Measurements from ENCODE around the gene SMO. TPM values are rescaled to one million over a fixed set of nuclear protein-coding genes. Genes with fewer than 3 reads are reported as not detected.
A peak's percentile ranks its signal among the peaks of the same experiment; 100 is the strongest.

SMO gene
- total RNA-seq, 1 experiment from 2014 or later, result 12.8 TPM

- no peak for DNase-seq (ENCODE audit: low read depth, low spot score)
Observed at GRCh38 chr7:129189661-129190310, 1.4 kb downstream of the SMO start.

GRCh38 chr7:129191272-129191671 lies 2.8 kb downstream of the SMO start:
- CTCF ChIA-PET, result no interaction called here
- Histone ChIP-seq H3K9me2 (ENCODE audit: insufficient read depth) (no peaks in the 10 kb centered on the region), H3K36me3 (ENCODE audit: control insufficient read depth in 1 of 2, insufficient read depth in 2 of 2, low read length in 2 of 2) (no peaks in the 10 kb centered on the region), H3K9ac (ENCODE audit: low read length) (no peak overlapping the region), H3K4me1 (ENCODE audit: control insufficient read depth in 1 of 2, insufficient read depth in 2 of 2, low read length in 2 of 2) (peaks cover 0 to 12% of the 10 kb centered on the region in 2 experiments; a peak in 1 of 4 replicates), H3K27me3 (ENCODE audit: insufficient read depth, low read length) (no peaks in the 10 kb centered on the region), H3K4me3 (replicated peaks in 1 of 2; ENCODE audit: low read depth in 1 of 2, low read length in 2 of 2) (no peak overlapping the region), H3K79me2 (ENCODE audit: insufficient read depth, low read length) (no peaks in the 10 kb centered on the region), H4K20me1 (ENCODE audit: insufficient read depth) (no peaks in the 10 kb centered on the region), H3K9me3 (ENCODE audit: control insufficient read depth in 1 of 2, insufficient read depth in 1 of 2, low read depth in 1 of 2, low read length in 2 of 2) (no peaks in the 10 kb centered on the region), H3K27ac (ENCODE audit: low read depth, low read length) (no peak overlapping the region), H2AFZ (ENCODE audit: low read depth, low read length, poor library complexity, severe bottlenecking) (no peak overlapping the region), H3K4me2 (ENCODE audit: low read length) (no peak overlapping the region)
- DNase-seq (ENCODE audit: low read depth, low spot score), result no peak
- intact Hi-C loops (cut with micrococcal nuclease), result no loop called here
- BruUV-seq (replicated peaks), result no TSS peak
- POLR2A ChIA-PET, result no interaction called here
- ATAC-seq, result no peak
- RAD21 ChIA-PET (ENCODE audit: low non-redundant PET in 1 of 2, low total read pairs in 2 of 2, uncharacterized antibody in 2 of 2, unreplicated experiment in 2 of 2), result no interaction called here
- TF ChIP-seq FOSL1 (IDR thresholded peaks at IDR 0.05; ENCODE audit: low read depth), result no peak
- no peak for TF ChIP-seq TCF7L2 (IDR thresholded peaks at IDR 0.05; ENCODE audit: borderline replicate concordance, extremely low read depth, insufficient read depth, insufficient read length)
- TF ChIP-seq CBX3 (IDR thresholded peaks at IDR 0.05; ENCODE audit: low read depth), result no peak
- TF ChIP-seq EGR1 (IDR thresholded peaks at IDR 0.05; ENCODE audit: low read depth), result no peak
- TF ChIP-seq ZBTB33 (IDR thresholded peaks at IDR 0.05; ENCODE audit: extremely low read depth, insufficient replicate concordance, low read length), result no peak
- no peak for TF ChIP-seq CTCF (IDR thresholded peaks at IDR 0.05 in 2 of 3, conservative IDR thresholded peaks at IDR 0.05 in 1 of 3; ENCODE audit: borderline replicate concordance in 1 of 3, insufficient read depth in 1 of 3, low read depth in 2 of 3, low read length in 2 of 3)
- no peak for TF ChIP-seq SIN3A (IDR thresholded peaks at IDR 0.05; ENCODE audit: low read depth)
- TF ChIP-seq ZNF274 (IDR thresholded peaks at IDR 0.05; ENCODE audit: low read depth, low read length), result no peak
- no peak for TF ChIP-seq POLR2AphosphoS5 (IDR thresholded peaks at IDR 0.05; ENCODE audit: low read depth, low read length)
- no peak for TF ChIP-seq ZFX (IDR thresholded peaks at IDR 0.05)
- TF ChIP-seq SP1 (IDR thresholded peaks at IDR 0.05; ENCODE audit: low read depth), result no peak
- no peak for TF ChIP-seq CEBPB (IDR thresholded peaks at IDR 0.05; ENCODE audit: low read depth)
- TF ChIP-seq YY1 (IDR thresholded peaks at IDR 0.05; ENCODE audit: extremely low read depth, insufficient replicate concordance, low read depth, low read length), result no peak
- no peak for TF ChIP-seq MAX (IDR thresholded peaks at IDR 0.05)
- no peak for TF ChIP-seq ATF3 (IDR thresholded peaks at IDR 0.05)

More at GRCh38 chr7:129189661-129190310, 1.4 kb downstream of the SMO start:
- ChIA-PET RAD21 (ENCODE audit: low non-redundant PET in 1 of 2, low total read pairs in 2 of 2, uncharacterized antibody in 2 of 2, unreplicated experiment in 2 of 2) (no interaction called here), POLR2A (no interaction called here), CTCF (no interaction called here)
- H4K20me1 ChIP-seq (ENCODE audit: insufficient read depth), result no peaks in the 10 kb centered on the region
- no peak for ATAC-seq
- TF ChIP-seq SRF (IDR thresholded peaks at IDR 0.05; ENCODE audit: low read depth), result no peak
- TF ChIP-seq SP1 (IDR thresholded peaks at IDR 0.05; ENCODE audit: low read depth), result no peak
- no TSS peak for BruUV-seq (replicated peaks)
- no peaks in the 10 kb centered on the region for H3K27me3 ChIP-seq (ENCODE audit: insufficient read depth, low read length)
- peaks cover 0 to 12% of the 10 kb centered on the region in 2 experiments; a peak in 1 of 4 replicates for H3K4me1 ChIP-seq (ENCODE audit: control insufficient read depth in 1 of 2, insufficient read depth in 2 of 2, low read length in 2 of 2)
- H3K9me2 ChIP-seq (ENCODE audit: insufficient read depth), result no peaks in the 10 kb centered on the region
- peak overlapping the region; percentile 79 for H3K4me2 ChIP-seq (ENCODE audit: low read length)
- intact Hi-C loops (cut with micrococcal nuclease), result no loop called here
- H3K79me2 ChIP-seq (ENCODE audit: insufficient read depth, low read length), result no peaks in the 10 kb centered on the region
- peak overlapping the region; percentile 51 to 64 for H3K4me3 ChIP-seq (replicated peaks in 1 of 2; ENCODE audit: low read depth in 1 of 2, low read length in 2 of 2)
- H3K9me3 ChIP-seq (ENCODE audit: control insufficient read depth in 1 of 2, insufficient read depth in 1 of 2, low read depth in 1 of 2, low read length in 2 of 2), result no peaks in the 10 kb centered on the region
- peak overlapping the region; percentile 66 for H3K9ac ChIP-seq (ENCODE audit: low read length)
- H3K27ac ChIP-seq (ENCODE audit: low read depth, low read length), result no peak overlapping the region
- H2AFZ ChIP-seq (ENCODE audit: low read depth, low read length, poor library complexity, severe bottlenecking), result no peak overlapping the region
- H3K36me3 ChIP-seq (ENCODE audit: control insufficient read depth in 1 of 2, insufficient read depth in 2 of 2, low read length in 2 of 2), result no peaks in the 10 kb centered on the region
